T47D (cell line): ENCODE measurements around the gene TDRD10.

Source experiments
- DNase-seq, 2 experiments: peaks; one replicate each; pipeline versions ENCODE4 v3.0.0 to v3.0.0-alpha.2; 2011 to 2012; ENCODE audit warnings: low read depth in 1 of 2, low spot score in 1 of 2
- JUND ChIP-seq: IDR thresholded peaks from 2 replicates; pipeline ENCODE4 v1.6.1; 2012; ENCODE audit warnings: low read depth
- in situ Hi-C: cut with HindIII; loops from 2 replicates; pipeline ENCODE4 v1.10.0; 2016; ENCODE audit warnings: low sequenced_read_pairs, low pct_unique_long_range_greater_than_20kb

The TDRD10 gene

DNA sequence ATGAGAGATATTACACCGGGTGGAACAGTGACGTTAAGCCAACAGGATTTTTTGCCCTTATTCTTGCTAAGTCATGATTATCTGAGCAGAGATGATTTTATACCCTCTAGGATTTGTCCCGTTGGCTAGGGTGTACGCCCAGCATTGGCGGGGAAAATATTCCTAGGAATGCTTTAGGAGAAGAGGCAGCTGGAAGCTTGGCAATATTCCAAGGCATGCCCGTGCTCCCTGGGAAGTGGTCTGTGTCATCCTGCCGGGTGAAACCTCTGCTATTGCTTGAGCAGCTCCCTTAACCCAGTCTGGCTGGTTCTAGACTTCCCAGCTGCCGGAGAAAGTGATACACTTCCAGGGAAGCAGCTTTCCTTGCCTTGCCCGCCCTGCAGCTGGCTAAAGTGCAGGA lies 81.8 kb downstream of the TDRD10 start:
- no peak for DNase-seq
- TF ChIP-seq JUND, result no peak
- in situ Hi-C loops, result no loop called here

DNA sequence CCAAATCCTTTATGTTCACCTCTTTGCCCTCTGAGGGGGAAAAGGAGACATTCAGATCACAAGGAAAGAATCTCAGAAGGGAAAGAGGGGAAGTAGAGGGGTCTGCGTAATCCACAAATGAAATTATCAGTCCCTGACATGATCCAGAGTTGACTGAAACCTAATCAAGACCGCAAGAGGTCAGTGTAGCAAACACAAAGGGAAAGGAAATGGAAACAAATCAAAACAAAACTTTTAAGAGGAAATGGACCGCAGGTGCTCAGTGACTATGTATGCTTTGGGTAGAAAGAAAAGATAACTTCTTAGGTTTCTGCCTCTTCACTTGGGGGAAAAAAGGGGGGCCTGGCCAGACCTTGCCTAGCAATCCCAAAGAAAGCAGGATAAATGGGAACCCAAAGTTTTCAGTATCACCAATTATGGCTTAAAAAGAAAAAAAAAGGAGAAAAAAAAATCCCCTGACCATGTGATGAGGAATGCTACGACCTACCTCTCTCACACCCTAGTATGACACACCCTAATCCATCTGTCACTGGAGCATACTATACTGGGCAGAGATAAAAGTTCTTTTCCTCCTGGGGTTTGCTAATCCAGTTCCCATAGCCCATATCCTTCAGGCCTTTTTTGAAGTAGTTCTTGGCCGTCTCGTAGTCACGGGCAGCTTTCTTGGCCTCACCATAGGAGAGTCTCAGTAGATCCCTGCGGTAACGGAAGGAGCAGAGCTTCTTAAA lies 82.4 kb downstream of the TDRD10 start:
- no peak for TF ChIP-seq JUND
- in situ Hi-C loops, result no loop called here
- no peak for DNase-seq

DNA sequence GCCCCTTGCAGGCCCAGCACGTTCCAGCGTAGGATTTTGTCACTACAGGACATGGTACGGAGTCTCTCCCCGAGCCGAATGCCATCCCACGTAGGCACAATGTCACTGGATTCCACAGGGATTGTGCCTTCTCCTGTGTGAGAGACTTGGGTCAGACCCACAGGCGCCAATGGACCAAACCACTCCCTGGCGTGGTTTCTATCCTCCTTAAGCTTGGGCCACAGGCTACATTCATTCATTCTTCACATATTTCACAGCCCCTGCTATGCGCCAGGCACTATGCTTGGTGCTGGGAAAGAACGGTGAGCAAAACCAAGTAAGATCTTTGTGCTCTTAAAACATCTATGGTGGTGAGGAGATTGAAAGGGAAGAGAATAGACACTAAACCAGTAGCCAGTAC lies 84.2 kb downstream of the TDRD10 start:
- TF ChIP-seq JUND, result no peak
- no peak for DNase-seq
- in situ Hi-C loops, result no loop called here

DNA sequence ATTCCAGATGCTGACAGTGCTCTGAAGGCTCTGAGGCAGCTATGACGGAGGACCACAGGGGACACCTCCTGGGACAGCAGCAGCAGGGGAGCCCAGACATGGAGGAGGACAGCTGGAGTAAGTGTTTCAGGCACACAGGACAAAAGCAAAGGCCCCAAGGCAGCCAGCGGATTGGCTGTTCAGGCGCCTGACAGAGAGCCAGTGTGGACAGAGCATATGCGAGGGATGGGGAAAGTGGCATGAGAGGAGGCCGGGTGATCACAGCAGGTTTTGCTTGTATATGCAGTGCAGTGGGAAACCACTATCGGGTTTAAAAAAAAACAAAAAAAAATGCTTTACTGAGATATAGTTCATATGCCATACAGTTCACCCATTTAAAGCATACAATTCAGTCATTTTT lies 84.6 kb downstream of the TDRD10 start:
- TF ChIP-seq JUND, result no peak
- DNase-seq, result no peak
- in situ Hi-C loops, result no loop called here

DNA sequence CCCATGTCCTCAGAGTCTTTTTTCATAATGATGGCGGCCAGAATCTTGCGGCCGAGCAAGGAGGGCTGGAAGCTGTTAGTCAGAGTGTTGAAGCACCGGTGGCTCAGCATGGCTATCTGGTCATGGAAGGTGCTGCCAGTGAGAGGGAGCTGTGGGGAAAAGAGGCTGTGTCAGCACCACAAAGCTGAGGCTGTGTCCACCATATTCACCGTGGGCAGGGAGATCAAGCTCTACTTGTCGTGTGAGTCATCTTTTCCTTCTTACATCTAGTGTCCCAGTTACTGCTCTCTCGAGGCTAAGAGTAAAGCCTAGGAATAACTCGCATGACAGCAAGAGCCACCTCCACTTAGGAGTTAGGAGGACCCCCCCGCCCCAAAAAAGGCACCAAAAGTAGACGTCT lies 87.8 kb downstream of the TDRD10 start:
- no peak for DNase-seq
- in situ Hi-C loops, result no loop called here
- TF ChIP-seq JUND, result no peak

DNA sequence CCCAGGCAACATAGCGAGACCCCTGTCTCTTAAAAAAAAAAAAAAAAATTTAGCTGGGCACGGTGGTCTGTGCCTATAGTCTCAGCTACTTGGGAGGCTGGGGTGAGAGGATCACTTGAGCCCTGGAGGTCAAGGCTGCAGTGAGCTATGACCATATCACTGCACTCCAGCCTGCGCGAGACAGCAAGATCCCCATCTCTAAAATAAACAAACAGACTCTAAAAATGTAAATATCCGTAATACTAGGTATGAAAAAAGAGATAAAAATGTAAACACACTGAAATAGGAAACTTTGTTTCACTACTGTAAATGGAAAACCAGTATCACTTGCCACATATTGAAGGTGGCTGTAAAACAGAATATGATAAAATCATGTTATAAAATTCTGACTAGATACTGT lies 88.7 kb downstream of the TDRD10 start:
- in situ Hi-C loops, result no loop called here
- TF ChIP-seq JUND, result no peak
- DNase-seq, result no peak

DNA sequence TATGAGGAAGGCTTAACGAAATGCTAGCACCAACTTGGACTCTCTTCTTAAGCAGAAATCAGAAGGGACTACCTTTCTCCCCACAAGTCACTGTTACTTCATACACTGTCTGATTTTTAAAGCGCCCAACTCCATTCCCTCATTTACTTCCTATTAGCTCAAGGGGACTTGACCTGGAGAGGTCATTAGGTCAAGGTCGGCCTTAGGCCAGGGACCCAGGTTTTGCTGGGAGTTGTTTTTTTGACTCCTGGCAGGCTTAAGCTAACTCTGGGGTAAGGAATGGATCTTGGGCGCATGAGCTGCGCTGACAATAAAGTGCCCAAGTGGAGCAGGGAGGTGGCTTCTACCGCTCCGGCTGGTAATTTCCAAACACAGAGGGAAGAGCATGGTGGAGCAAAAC lies 89.2 kb downstream of the TDRD10 start:
- no peak for TF ChIP-seq JUND
- in situ Hi-C loops, result no loop called here
- DNase-seq, result no peak

DNA sequence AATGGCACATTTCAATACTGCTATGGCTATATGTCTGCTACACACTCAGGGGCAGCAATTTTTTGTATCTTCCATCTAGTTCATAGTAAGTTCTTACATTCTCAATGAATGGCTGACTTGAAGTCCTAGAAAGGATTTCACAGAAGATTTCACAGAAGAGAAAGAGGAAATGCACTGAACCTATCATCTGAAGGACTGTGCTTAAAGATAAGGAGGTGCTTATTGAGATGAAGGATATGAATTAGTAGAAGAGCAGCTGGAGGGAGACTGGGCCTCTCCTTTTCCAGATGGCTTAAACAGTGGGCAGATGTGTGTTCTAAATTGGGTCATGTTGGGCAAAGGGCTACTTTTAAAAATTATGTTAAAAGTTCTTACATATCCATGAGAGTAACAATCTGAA lies 91.4 kb downstream of the TDRD10 start:
- TF ChIP-seq JUND, result no peak
- in situ Hi-C loops, result no loop called here
- no peak for DNase-seq

DNA sequence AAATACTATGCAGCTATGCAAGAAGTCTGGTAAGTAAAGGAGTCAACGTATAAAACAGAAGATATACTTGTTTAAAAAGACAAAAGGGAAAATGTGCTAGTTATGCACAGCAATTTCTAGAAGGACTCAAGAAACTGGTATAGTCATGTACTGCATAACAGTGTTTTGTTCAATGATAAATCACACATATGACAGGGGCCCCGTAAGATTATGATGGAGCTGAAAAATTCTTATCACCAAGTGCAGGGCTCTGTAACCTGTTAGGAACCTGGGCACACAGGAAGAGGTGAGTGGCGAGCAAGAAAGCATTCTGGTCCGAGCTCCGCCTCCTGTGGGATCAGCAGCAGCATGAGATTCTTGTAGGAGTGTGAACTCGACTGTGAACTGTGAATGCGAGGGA lies 92.8 kb downstream of the TDRD10 start:
- no peak for TF ChIP-seq JUND
- in situ Hi-C loops, result no loop called here
- DNase-seq, result no peak

DNA sequence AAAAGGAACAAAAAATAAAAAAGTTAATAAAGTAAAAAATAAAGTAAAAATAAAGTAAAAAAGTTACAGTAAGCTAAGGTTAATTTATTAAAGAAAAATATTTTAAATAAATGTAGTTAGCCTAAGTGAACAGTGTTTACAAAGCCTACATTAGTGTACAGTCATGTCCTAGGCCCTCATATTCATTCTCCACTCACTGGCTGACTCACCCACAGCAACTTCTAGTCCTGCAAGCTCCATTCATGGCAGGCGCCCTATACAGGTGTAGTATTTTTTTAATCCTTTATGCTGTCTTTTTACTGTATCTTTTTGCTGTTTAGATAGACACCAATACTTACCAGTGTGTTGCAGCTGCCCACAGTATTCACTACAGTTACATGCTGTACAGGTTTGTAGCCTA lies 93.6 kb downstream of the TDRD10 start:
- in situ Hi-C loops, result no loop called here

More for the DNA sequence above, 93.6 kb downstream of the TDRD10 start:
- no peak for TF ChIP-seq JUND
- no peak for DNase-seq
